Mesenchymal stem cell (in vitro differentiated cells and primary cell): ENCODE results near the gene ENPP6.

Source experiments
- DNase-seq: peaks from one replicate; pipeline ENCODE4 v3.0.0-alpha.2; 2013
- H2AFZ ChIP-seq: one replicate; pipeline ENCODE4 v1.6.1; 2013; ENCODE audit warnings: low read depth, mild to moderate bottlenecking, control low read depth, inconsistent platforms, low read length, moderate library complexity
- H2AK5ac ChIP-seq: 2 replicates; pipeline ENCODE4 v1.6.1; 2013; ENCODE audit warnings: low read length, moderate library complexity, mild to moderate bottlenecking, inconsistent platforms; ENCODE audit not compliant: severe bottlenecking
- H2BK120ac ChIP-seq: one replicate; pipeline ENCODE4 v1.6.1; 2013; ENCODE audit warnings: low read depth, mild to moderate bottlenecking, inconsistent platforms, low read length, moderate library complexity
- H2BK12ac ChIP-seq, 2 experiments: one replicate each; pipeline ENCODE4 v1.6.1; 2013; ENCODE audit warnings: inconsistent platforms in 2 of 2, low read length in 2 of 2, mild to moderate bottlenecking in 2 of 2, moderate library complexity in 2 of 2, control low read depth in 1 of 2
- H2BK15ac ChIP-seq: one replicate; pipeline ENCODE4 v1.6.1; 2013; ENCODE audit warnings: mild to moderate bottlenecking, low read depth, inconsistent platforms; ENCODE audit not compliant: poor library complexity, severe bottlenecking
- H2BK5ac ChIP-seq: 2 replicates; pipeline ENCODE4 v1.6.1; 2013; ENCODE audit warnings: low read depth, mild to moderate bottlenecking, low read length, control low read depth, inconsistent platforms; ENCODE audit not compliant: poor library complexity, severe bottlenecking
- H3K14ac ChIP-seq, 2 experiments: one replicate each; pipeline ENCODE4 v1.6.1; 2013; ENCODE audit warnings: inconsistent platforms in 2 of 2, low read length in 2 of 2, control low read depth in 1 of 2, mild to moderate bottlenecking in 1 of 2, moderate library complexity in 1 of 2
- H3K18ac ChIP-seq, 2 experiments: one replicate each; pipeline ENCODE4 v1.6.1; 2013; ENCODE audit warnings: inconsistent platforms in 2 of 2, low read length in 2 of 2, control low read depth in 1 of 2, low read depth in 1 of 2, mild to moderate bottlenecking in 1 of 2
- H3K23ac ChIP-seq, 2 experiments: one replicate each; pipeline ENCODE4 v1.6.1; 2013; ENCODE audit warnings: inconsistent platforms in 2 of 2, low read length in 2 of 2, mild to moderate bottlenecking in 2 of 2, moderate library complexity in 2 of 2, control low read depth in 1 of 2
- H3K27ac ChIP-seq: 2 replicates; pipeline ENCODE4 v1.5.1; 2013; ENCODE audit warnings: mild to moderate bottlenecking, moderate library complexity, low read length, control low read depth, inconsistent platforms; ENCODE audit not compliant: poor library complexity, severe bottlenecking
- H3K27me3 ChIP-seq, 2 experiments: 2 replicates each; pipeline versions ENCODE4 v1.6.1 to v1.7.0; 2013; ENCODE audit warnings: low read length in 2 of 2, mild to moderate bottlenecking in 2 of 2, moderate library complexity in 2 of 2, control low read depth in 1 of 2, inconsistent platforms in 1 of 2; ENCODE audit not compliant: control insufficient read depth in 1 of 2, insufficient read depth in 1 of 2
- H3K36me3 ChIP-seq, 2 experiments: 2 replicates each; pipeline versions ENCODE4 v1.6.1 to v1.7.0; 2013; ENCODE audit warnings: low read length in 2 of 2, control low read depth in 1 of 2, inconsistent platforms in 1 of 2, low read depth in 1 of 2, mild to moderate bottlenecking in 1 of 2; ENCODE audit not compliant: insufficient read depth in 2 of 2, control insufficient read depth in 1 of 2
- H3K4ac ChIP-seq, 2 experiments: one replicate each; pipeline ENCODE4 v1.6.1; 2013; ENCODE audit warnings: inconsistent platforms in 2 of 2, low read length in 2 of 2, mild to moderate bottlenecking in 2 of 2, moderate library complexity in 2 of 2, control low read depth in 1 of 2, low read depth in 1 of 2
- H3K4me1 ChIP-seq: 2 replicates; pipeline ENCODE4 v1.6.1; 2013; ENCODE audit warnings: low read depth, low read length, control low read depth; ENCODE audit not compliant: control insufficient read depth, insufficient read depth
- H3K4me2 ChIP-seq: 2 replicates; pipeline ENCODE4 v1.6.1; 2013; ENCODE audit warnings: low read length, mild to moderate bottlenecking, inconsistent platforms; ENCODE audit not compliant: poor library complexity, severe bottlenecking
- H3K4me3 ChIP-seq, 2 experiments: 2 replicates each; pipeline versions ENCODE4 v1.5.1 to v1.7.0; 2013; ENCODE audit warnings: low read length in 2 of 2, mild to moderate bottlenecking in 2 of 2, control low read depth in 1 of 2, low read depth in 1 of 2; ENCODE audit not compliant: insufficient read depth in 1 of 2
- H3K79me1 ChIP-seq: replicated peaks from 2 replicates; pipeline ENCODE4 v1.6.1; 2013; ENCODE audit warnings: mild to moderate bottlenecking, control low read depth, low read length, inconsistent platforms; ENCODE audit not compliant: poor library complexity, severe bottlenecking
- H3K9ac ChIP-seq: 2 replicates; pipeline ENCODE4 v1.7.0; 2013; ENCODE audit warnings: mild to moderate bottlenecking, low read length, moderate library complexity
- H3K9me3 ChIP-seq: 2 replicates; pipeline ENCODE4 v1.7.0; 2013; ENCODE audit warnings: mild to moderate bottlenecking, low read length; ENCODE audit not compliant: control insufficient read depth
- H4K8ac ChIP-seq: one replicate; pipeline ENCODE4 v1.6.1; 2013; ENCODE audit warnings: inconsistent platforms, mild to moderate bottlenecking, low read length, moderate library complexity
- H4K91ac ChIP-seq: one replicate; pipeline ENCODE4 v1.6.1; 2013; ENCODE audit warnings: mild to moderate bottlenecking, low read length, inconsistent platforms
- WGBS: methylation state at CpG from one replicate; pipeline ENCODE4 v1.1.7; 2013; ENCODE audit warnings: mixed read lengths; 5-methylcytosine and 5-hydroxymethylcytosine counted together

The ENPP6 gene

GRCh38 chr4:184197536-184198082 lies 20.1 kb downstream of the ENPP6 start:
- Histone ChIP-seq H3K23ac (no peak overlapping the region), H3K4ac (no peak overlapping the region), H3K14ac (no peak overlapping the region), H3K4me2 (no peak overlapping the region), H2BK5ac (no peak overlapping the region), H3K18ac (no peak overlapping the region), H3K27ac (no peak overlapping the region), H2BK12ac (no peak overlapping the region), H3K4me1 (no peaks in the 10 kb centered on the region), H3K9ac (no peak overlapping the region), H3K9me3 (no peaks in the 10 kb centered on the region), H2AK5ac (no peak overlapping the region), H2BK15ac (no peak overlapping the region), H3K27me3 (no peaks in the 10 kb centered on the region), H4K91ac (no peak overlapping the region), H3K79me1 (no peaks in the 10 kb centered on the region), H2BK120ac (no peak overlapping the region), H2AFZ (no peak overlapping the region), H3K36me3 (no peaks in the 10 kb centered on the region), H4K8ac (no peak overlapping the region), H3K4me3 (no peak overlapping the region)
- no peak for DNase-seq
- WGBS = 90% methylated on average over 3 of the region's 3 CpGs

DNA sequence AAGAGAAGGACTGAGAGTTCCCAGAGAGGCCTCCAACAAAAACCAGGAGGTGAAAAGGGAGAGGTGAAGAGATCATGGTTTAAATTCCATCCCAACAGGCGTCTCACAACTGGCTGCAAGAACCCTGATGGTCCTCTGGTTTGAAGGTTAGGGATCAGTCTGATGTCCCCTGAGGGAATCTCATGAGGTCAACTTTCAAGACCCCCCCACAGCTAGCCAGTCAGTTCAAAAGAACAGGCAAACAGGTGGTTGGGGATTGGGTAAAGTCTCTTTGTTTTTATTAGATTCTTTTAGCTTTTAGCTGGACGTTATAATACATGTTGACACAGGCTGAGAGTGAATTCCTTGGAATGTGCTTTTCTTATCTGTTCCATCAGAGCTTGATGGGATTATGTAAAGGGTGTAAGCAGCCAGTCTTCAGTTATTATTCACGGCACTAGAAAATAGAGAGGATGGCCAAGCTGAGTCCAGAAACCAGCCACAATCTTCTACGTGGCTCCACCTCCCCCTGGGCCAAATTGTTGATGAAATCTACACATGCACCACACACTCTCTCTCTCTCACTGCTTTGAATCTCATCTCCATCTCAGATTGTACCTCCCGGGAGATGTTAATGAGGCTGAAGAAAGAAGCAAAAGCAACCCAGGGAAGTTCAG lies 20.8 kb downstream of the ENPP6 start:
- H3K23ac ChIP-seq = no peak overlapping the region
- H2BK5ac ChIP-seq = no peak overlapping the region
- no peak overlapping the region for H2AFZ ChIP-seq
- no peaks in the 10 kb centered on the region for H3K9me3 ChIP-seq
- H2BK12ac ChIP-seq = no peak overlapping the region
- no peaks in the 10 kb centered on the region for H3K4me1 ChIP-seq
- H3K27me3 ChIP-seq = no peaks in the 10 kb centered on the region
- H3K9ac ChIP-seq = no peak overlapping the region
- no peak overlapping the region for H3K4me2 ChIP-seq
- H3K79me1 ChIP-seq = no peaks in the 10 kb centered on the region
- H3K27ac ChIP-seq = no peak overlapping the region
- no peak for DNase-seq
- no peak overlapping the region for H2BK120ac ChIP-seq
- H3K14ac ChIP-seq = no peak overlapping the region
- H2BK15ac ChIP-seq = no peak overlapping the region
- 78% methylated on average over 5 of the region's 5 CpGs for WGBS
- H3K18ac ChIP-seq = no peak overlapping the region
- no peak overlapping the region for H2AK5ac ChIP-seq
- no peak overlapping the region for H3K4ac ChIP-seq
- no peak overlapping the region for H4K8ac ChIP-seq
- H3K36me3 ChIP-seq = no peaks in the 10 kb centered on the region
- H4K91ac ChIP-seq = no peak overlapping the region
- H3K4me3 ChIP-seq = no peak overlapping the region

DNA sequence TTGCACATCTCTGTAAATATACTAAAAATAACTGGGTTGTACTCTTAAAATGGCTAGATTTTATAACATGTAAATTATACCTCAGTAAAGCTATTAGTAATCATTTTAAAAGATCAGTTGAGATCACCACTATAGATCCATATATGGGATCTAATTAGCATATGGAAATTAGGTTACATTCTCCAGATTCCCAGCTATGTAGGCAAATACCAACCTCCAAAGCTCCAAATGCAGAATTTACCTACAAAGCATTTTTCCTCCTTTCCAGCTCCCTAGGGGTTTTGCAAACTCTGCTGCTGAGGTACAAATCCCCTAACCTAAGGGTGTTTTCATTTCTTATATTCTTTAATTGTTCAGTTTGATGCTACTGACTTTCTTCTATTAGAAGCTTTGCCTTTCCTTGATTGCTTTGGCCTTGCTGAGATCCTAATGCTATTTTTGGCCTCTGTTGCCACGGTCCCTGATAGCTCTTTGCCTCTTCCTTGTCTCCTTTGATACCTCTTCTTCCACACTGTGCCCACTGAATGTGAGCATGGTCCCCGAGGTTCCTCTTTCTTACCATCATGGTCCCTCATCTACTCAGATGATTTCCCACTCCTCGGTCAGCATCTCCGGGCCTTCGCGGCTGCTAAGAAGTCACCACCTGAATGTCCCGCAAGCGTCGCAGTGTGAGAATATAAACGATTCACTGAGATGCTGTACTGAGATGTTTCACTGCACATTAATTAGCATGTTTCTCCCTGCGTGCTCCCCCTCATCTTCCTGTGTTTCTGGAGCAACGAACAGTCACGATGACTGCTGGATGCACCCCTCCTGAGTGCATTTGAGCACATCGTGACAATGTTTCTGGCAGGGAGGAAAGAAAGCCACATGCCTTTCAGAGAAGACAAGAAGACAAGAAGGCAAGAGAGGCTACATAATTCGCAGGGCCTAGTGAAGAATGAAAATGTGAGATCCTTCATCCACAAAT lies 23.8 kb downstream of the ENPP6 start:
- Histone ChIP-seq H2BK5ac (no peak overlapping the region), H3K27ac (no peak overlapping the region), H3K4me3 (no peak overlapping the region), H2BK15ac (no peak overlapping the region), H2BK120ac (no peak overlapping the region), H2AK5ac (no peak overlapping the region), H3K4me2 (no peak overlapping the region), H3K14ac (no peak overlapping the region), H3K4ac (no peak overlapping the region), H3K18ac (no peak overlapping the region), H3K79me1 (no peaks in the 10 kb centered on the region), H2BK12ac (no peak overlapping the region), H3K9me3 (no peaks in the 10 kb centered on the region), H2AFZ (no peak overlapping the region), H3K36me3 (no peaks in the 10 kb centered on the region), H3K27me3 (peaks cover 4% of the 10 kb centered on the region in 2 experiments), H4K91ac (no peak overlapping the region), H3K23ac (no peak overlapping the region), H4K8ac (no peak overlapping the region), H3K9ac (no peak overlapping the region), H3K4me1 (no peaks in the 10 kb centered on the region)
- WGBS = 89% methylated on average over 15 of the region's 15 CpGs
- DNase-seq = no peak

- Histone ChIP-seq H3K27me3 (peaks cover 4% of the 10 kb centered on the region in 2 experiments), H2AK5ac (no peak overlapping the region), H2BK15ac (no peak overlapping the region), H2BK12ac (no peak overlapping the region), H3K18ac (no peak overlapping the region), H3K36me3 (no peaks in the 10 kb centered on the region), H3K4me1 (no peaks in the 10 kb centered on the region), H3K4ac (no peak overlapping the region), H3K23ac (no peak overlapping the region), H3K14ac (no peak overlapping the region), H4K91ac (no peak overlapping the region), H4K8ac (no peak overlapping the region), H3K27ac (no peak overlapping the region), H3K79me1 (no peaks in the 10 kb centered on the region), H3K9ac (no peak overlapping the region), H2BK120ac (no peak overlapping the region), H3K4me3 (no peak overlapping the region), H3K4me2 (no peak overlapping the region), H3K9me3 (no peaks in the 10 kb centered on the region), H2BK5ac (no peak overlapping the region), H2AFZ (no peak overlapping the region)
- DNase-seq = no peak
- 87% methylated on average over 2 of the region's 2 CpGs for WGBS
Measured at GRCh38 chr4:184192933-184193332, 24.7 kb downstream of the ENPP6 start.
